ENCODE measurements around the gene HNRNPL. TPM values are rescaled to one million over a fixed set of nuclear protein-coding genes. Genes with fewer than 3 reads are reported as not detected.
"Not testable (repeated sequence)": the region's sequence is repeated elsewhere in the genome, so short reads cannot be mapped to it uniquely, and the experiment has no call there.

The HNRNPL gene
- total and polyA plus RNA-seq, 2 of the 8 experiments (the other 6 are each of a cell fraction or from before 2014, with no cell fraction given) = 404 to 779 TPM

DNA sequence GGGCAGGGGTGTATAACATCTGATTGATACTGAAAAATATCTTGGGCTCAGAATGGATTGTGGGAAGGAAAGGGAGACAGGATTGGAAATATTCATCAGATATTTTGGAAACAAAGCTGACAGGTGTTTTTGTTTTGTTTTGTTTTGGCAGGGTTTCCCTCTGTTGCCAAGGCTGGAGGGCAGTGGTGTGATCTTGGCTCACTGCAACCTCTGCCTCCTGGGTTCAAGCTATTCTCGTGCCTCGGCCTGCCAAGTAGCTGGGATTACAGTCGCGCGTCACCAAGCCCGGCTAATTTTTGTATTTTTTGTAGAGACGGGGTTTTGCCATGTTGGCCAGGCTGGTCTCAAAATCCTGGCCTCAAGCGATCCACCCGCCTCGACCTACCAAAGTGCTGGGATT lies 23.6 kb upstream of the HNRNPL start:
- H3K4me2 ChIP-seq (ENCODE audit: insufficient read depth in 1 of 2, low read depth in 2 of 2, low read length in 2 of 2); H2AK5ac ChIP-seq (ENCODE audit: low read depth, low read length); H4K20me1 ChIP-seq (replicated peaks in 1 of 2; ENCODE audit: control insufficient read depth in 1 of 2, insufficient read depth in 2 of 2, low read length in 2 of 2); FAIRE-seq; H4K91ac ChIP-seq (replicated peaks; ENCODE audit: insufficient read length, low read length); H2BK20ac ChIP-seq (ENCODE audit: low read length); H2AFZ ChIP-seq (ENCODE audit: low read length); H3K27ac ChIP-seq (ENCODE audit: low read depth, low read length); H3K18ac ChIP-seq (ENCODE audit: extremely low read depth, low read length); H3K4ac ChIP-seq (replicated peaks; ENCODE audit: insufficient read length, low read depth, low read length); H3K4me3 ChIP-seq (ENCODE audit: extremely low read depth in 1 of 4, insufficient read depth in 2 of 4, low read depth in 3 of 4, low read length in 4 of 4); H3K23ac ChIP-seq (ENCODE audit: insufficient read length); H3K79me1 ChIP-seq (ENCODE audit: low read depth, low read length); H2BK15ac ChIP-seq (ENCODE audit: low read length); H2BK5ac ChIP-seq (ENCODE audit: low read depth, low read length); H4K5ac ChIP-seq (ENCODE audit: insufficient read length, low read depth, low read length); DNase-seq (ENCODE audit: low read depth in 1 of 2, low spot score in 2 of 2); H3K9me3 ChIP-seq (ENCODE audit: insufficient read depth in 2 of 2, low read depth in 1 of 2, low read length in 1 of 2); H2BK120ac ChIP-seq (replicated peaks; ENCODE audit: low read depth, low read length); H3K36me3 ChIP-seq (ENCODE audit: control insufficient read depth in 2 of 4, insufficient read depth in 4 of 4, low read length in 3 of 4); H3K14ac ChIP-seq (ENCODE audit: insufficient read length); H3K9ac ChIP-seq (replicated peaks in 1 of 4; ENCODE audit: extremely low read depth in 1 of 4, low read depth in 3 of 4, low read length in 3 of 4); H3K23me2 ChIP-seq (ENCODE audit: low read depth, low read length); H3K79me2 ChIP-seq (ENCODE audit: control insufficient read depth in 1 of 2, insufficient read depth in 2 of 2, low read length in 2 of 2); H3K56ac ChIP-seq (replicated peaks; ENCODE audit: insufficient read length, low read depth, low read length): not testable (repeated sequence)
- 92% methylated on average over 10 of the region's 10 CpGs; no CpG with 5 or more reads in 1 of the 2 experiments for WGBS, 2 experiments (ENCODE audit: extremely low coverage in 1 of 2, insufficient coverage in 1 of 2, insufficient read length in 1 of 2, insufficient replicate concordance in 2 of 2, low coverage in 1 of 2, low lambda C conversion rate in 2 of 2, missing lambda C conversion rate in 1 of 2)
- H2BK12ac ChIP-seq (ENCODE audit: low read depth, low read length) = peak overlapping the region; percentile 43; the same call in 1 of the 2 replicates
- H4K8ac ChIP-seq (ENCODE audit: extremely low read depth, insufficient read depth, low read length) = 0 out of 2 replicates have a peak overlapping the region, but pooled peaks have one; percentile 9
- peaks cover 3 to 12% (median 5%) of the 10 kb centered on the region in 4 experiments for H3K4me1 ChIP-seq (replicated peaks in 1 of 4; ENCODE audit: control insufficient read depth in 3 of 4, insufficient read depth in 4 of 4, low read length in 3 of 4)
- peaks cover 0 to 11% (median 5%) of the 10 kb centered on the region in 4 experiments; a peak in 5 of 7 replicates for H3K27me3 ChIP-seq (replicated peaks in 1 of 4; ENCODE audit: control insufficient read depth in 3 of 4, extremely low read depth in 1 of 4, insufficient read depth in 3 of 4, low read length in 3 of 4)
- ChIA-PET CTCF (ENCODE audit: partially characterized antibody) (interaction anchor here (0.6 to 7.0 kb wide), 6 partner anchors 9 to 139 kb away, joined by 3 to 97 read pairs (median 4); partner anchors contain the start of genes MRPS12 and SARS2), POLR2A (ENCODE audit: partially characterized antibody) (interaction anchor here (0.6 to 1.6 kb wide), 4 partner anchors 15 to 57 kb away, joined by 3 to 4 read pairs (median 3); partner anchors contain the start of genes MRPS12 and SARS2)

Measured in H1 (cell line).